ENCODE results near the gene SPG7.

SPG7 gene

DNA sequence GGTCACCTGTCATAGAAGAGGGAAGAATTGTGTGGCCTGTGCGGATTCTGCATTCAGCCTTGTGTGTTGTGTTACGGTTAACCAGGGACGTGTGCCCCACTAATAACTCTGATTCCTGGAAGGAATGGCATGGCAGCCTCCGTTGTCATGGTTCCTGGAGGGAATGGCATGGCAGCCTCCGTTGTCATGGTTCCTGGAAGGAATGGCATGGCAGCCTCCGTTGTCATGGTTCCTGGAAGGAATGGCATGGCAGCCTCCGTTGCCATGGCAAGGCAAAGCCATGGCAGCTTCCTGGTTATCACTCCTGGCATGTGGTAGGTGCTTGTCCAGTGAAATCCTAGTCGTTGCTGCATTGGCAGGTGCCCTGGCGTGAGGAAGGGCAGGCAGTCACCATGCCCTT is 8.9 kb downstream of the SPG7 start:
- DNase-seq (ENCODE audit: low spot score): no peak

DNA sequence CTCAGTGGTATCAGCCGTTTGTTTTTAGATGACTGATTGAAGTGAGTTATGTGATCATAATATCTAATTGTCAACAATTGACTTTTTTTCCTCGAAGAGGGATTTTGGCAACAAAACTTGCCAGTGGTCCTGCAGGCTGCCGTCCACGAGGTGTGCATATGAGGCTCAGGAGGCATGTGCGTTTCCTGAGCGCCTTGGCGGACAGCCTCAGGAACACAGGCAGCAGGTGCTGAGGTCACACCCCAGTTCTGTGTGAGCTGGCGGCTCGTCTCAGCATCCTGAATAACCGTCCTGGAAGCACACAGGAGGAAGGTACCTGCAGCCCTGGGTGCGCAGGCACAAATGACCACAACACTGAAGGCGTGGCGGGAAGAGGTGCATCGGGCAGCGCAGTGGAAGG is 11.7 kb downstream of the SPG7 start:
- no peak for DNase-seq (ENCODE audit: low spot score)

- DNase-seq (ENCODE audit: low spot score): no peak
These were observed 14.1 kb downstream of the SPG7 start for GRCh38 chr16:89522287-89522686.

DNA sequence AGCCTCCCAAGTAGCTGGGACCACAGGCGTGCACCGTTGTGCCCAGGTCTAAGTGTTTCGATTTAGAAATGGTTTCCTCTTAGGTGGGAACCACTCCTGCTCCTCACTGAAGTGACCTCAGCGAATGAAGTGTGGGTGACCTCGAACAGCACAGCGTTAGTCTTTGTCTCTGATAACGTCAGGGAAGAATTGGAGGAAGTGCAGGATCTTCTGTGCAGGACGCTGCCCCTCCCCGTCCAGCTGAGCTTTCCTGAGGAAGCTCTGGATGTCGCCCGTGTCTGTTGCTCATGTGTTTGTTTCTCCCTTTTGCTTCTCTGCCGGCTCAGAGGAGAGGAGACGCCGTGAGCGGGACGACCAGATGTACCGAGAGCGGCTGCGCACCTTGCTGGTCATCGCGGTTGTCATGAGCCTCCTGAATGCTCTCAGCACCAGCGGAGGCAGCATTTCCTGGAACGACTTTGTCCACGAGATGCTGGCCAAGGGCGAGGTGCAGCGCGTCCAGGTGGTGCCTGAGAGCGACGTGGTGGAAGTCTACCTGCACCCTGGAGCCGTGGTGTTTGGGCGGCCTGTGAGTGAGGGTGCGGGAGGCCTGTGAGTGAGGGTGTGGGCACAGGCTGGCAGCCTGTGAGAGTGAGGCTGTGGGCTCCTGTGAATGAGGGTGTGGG is 15.6 kb downstream of the SPG7 start:
- no peak for DNase-seq (ENCODE audit: low spot score)

GRCh38 chr16:89525146-89525913 is 17.1 kb downstream of the SPG7 start:
- DNase-seq (ENCODE audit: low spot score): no peak

DNA sequence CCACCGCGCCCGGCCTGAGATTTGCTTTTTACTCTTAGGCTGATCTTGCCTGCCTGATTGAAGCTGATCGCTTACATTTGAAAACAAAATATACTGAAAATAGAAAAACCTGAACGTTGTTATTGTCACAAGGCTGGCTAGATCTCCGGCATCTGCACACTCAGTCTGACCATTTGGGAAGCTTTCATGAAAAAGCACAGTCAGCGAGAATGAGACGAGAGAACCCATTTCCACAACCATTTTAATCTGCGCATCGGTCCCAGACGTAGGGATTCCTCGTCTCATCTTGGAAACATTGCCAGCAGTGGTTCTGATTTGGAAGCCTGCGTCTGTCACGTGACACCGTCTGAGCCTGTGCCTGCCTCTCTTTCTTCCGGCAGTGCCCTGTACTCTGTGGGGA is 20.9 kb downstream of the SPG7 start:
- DNase-seq (ENCODE audit: low spot score): no peak

- DNase-seq (ENCODE audit: low spot score): no peak
These were observed 22.5 kb downstream of the SPG7 start for GRCh38 chr16:89530401-89531381.

GRCh38 chr16:89531821-89532526 is 23.8 kb downstream of the SPG7 start:
- no peak for DNase-seq (ENCODE audit: low spot score)

GRCh38 chr16:89534252-89534756 is 26.1 kb downstream of the SPG7 start:
- DNase-seq (ENCODE audit: low spot score): no peak

DNA sequence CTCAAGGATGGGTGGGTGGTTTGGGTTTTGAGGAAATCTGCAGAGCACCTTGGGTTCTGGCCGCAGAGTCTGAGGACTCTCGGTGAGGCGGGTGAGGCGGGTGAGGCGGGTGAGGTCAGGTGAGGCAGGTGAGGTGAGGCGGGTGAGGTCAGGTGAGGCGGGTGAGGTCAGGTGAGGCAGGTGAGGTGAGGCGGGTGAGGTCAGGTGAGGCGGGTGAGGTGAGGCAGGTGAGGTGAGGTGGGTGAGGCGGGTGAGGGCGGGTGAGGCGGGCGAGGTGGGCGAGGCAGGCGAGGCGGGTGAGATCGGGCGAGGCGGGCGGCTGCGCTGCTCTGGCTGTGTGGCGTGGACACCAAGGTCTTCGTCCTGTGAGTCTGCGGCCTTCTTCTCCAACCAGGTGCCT is 28.2 kb downstream of the SPG7 start:
- DNase-seq (ENCODE audit: low spot score): no peak

DNA sequence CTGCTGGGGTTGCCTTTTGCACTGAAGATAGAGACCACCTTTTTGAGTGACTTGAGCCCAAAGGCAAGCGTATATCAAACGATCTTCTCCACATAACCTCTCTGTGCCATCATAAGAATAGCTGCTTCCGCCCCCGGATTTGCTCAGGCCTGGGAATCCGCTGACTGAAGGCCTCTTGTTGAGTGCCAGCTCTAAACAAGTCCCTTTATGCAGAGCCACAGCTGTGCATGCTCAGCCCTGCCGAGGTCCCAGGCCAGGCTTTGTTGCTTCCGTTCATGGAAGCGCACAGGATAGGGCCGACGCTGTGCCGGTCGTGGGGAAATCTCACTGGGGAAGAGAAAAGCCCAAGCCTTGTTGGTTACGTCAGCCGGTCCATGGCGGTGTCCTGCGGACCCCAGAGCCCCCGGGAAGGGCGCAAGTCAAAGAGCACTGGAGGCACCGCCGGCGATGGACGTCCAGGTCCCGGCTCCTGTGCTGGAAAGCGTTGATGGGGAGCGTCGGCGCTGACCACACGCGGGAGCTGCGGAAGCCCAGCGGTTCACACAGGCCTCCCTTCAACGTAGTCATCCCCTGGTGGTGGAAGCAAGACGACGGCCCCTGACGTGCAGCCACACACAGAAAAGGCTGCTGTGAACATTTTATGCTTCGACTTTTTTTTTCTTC is 28.8 kb downstream of the SPG7 start:
- DNase-seq (ENCODE audit: low spot score): no peak

GRCh38 chr16:89537549-89537925 is 29.3 kb downstream of the SPG7 start:
- no peak for DNase-seq (ENCODE audit: low spot score)

GRCh38 chr16:89538286-89538685 is 30.1 kb downstream of the SPG7 start:
- DNase-seq (ENCODE audit: low spot score): no peak

- no peak for DNase-seq (ENCODE audit: low spot score)
These were observed 32.4 kb downstream of the SPG7 start for GRCh38 chr16:89540557-89540956.

DNA sequence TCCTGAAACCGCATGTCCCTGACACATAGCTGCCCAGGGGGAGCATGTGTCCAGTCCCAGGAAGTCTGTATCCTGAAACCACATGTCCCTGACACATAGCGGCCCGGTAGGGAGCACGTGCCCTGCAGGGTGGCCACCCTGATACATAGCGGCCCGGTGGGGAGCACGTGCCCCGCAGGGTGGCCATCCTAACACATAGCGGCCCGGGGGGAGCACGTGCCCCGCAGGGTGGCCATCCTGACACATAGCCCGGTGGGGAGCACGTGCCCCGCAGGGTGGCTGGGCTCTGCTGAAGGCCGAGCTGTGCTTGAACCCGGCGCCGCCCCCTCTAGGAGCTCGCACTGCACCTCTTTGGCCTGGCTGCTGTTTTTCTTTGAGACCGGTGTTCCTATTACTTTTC is 33.6 kb downstream of the SPG7 start:
- DNase-seq (ENCODE audit: low spot score): no peak

GRCh38 chr16:89544113-89544512 is 35.9 kb downstream of the SPG7 start:
- DNase-seq (ENCODE audit: low spot score): no peak

- DNase-seq (ENCODE audit: low spot score): no peak
These were observed 36.5 kb downstream of the SPG7 start for GRCh38 chr16:89544713-89545043.

GRCh38 chr16:89545044-89545830 is 37.0 kb downstream of the SPG7 start:
- DNase-seq (ENCODE audit: low spot score): peak; percentile 76

DNA sequence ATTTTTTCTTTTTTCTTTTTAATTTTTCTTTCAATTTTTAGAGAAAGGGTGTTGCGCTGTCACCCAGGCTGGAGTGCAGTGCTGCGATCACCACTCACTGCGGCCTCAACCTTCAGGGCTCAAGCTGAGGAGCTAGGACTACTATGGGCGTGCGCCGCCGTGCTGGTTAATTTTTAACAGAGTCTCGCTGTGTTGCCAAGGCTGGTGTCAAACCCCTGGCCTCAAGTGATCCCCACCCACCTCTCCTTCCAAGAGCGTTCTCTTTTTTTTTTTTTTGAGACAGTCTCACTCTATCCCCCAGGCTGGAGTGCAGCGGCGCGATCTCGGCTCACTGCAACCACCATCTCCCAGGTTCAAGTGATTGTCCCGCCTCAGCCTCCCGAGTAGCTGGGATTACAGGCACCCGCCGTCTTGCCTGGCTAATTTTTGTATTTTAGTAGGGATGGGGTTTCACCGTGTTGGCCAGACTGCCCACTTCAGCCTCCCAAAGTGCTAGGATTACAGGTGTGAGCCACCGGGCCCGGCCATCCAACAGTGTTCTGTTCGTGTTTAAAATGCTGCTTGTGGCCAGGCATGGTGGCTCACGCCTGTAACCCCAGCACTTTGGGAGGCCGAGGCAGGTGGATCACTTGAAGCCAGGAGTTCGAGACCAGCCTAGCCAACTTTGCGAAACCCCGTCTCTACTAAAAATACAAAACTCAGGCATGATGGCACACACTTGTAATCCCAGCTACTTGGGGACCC is 37.8 kb downstream of the SPG7 start:
- peak; percentile 98 for DNase-seq (ENCODE audit: low spot score)

GRCh38 chr16:89546781-89547180 is 38.6 kb downstream of the SPG7 start:
- no peak for DNase-seq (ENCODE audit: low spot score)

Data from HuH-7 (cell line).